ENCODE results near the gene MAP2K3.
"Not testable (repeated sequence)": the region's sequence is repeated elsewhere in the genome, so short reads cannot be mapped to it uniquely, and the experiment has no call there.

MAP2K3 gene

GRCh38 chr17:21303441-21304065 is 19.0 kb downstream of the MAP2K3 start:
- no peaks in the 10 kb centered on the region for H3K9me2 ChIP-seq (ENCODE audit: low read depth, low read length)
- no peaks in the 10 kb centered on the region for H3K27me3 ChIP-seq (ENCODE audit: insufficient read depth, low read length)
- no peak overlapping the region for H3K27ac ChIP-seq (ENCODE audit: low read depth, low read length, poor library complexity, severe bottlenecking)
- H3K4me1 ChIP-seq (ENCODE audit: insufficient read depth, low read length, severe bottlenecking): peaks cover 23% of the 10 kb centered on the region
- no peaks in the 10 kb centered on the region for H4K20me1 ChIP-seq (ENCODE audit: insufficient read depth, low read length)
- H3F3A ChIP-seq (ENCODE audit: insufficient read depth, low read length): no peaks in the 10 kb centered on the region
- H3K9me3 ChIP-seq (ENCODE audit: low read length): no peaks in the 10 kb centered on the region
- no peak overlapping the region for H3K4me2 ChIP-seq (ENCODE audit: low read length)
- H3K36me3 ChIP-seq (ENCODE audit: insufficient read depth, low read length): peaks cover 43% of the 10 kb centered on the region
- no peak overlapping the region for H2AFZ ChIP-seq (ENCODE audit: low read length)
- H3K9ac ChIP-seq (ENCODE audit: low read length): no peak overlapping the region
- no peak for TF ChIP-seq CTCF (IDR thresholded peaks at IDR 0.05; ENCODE audit: low read length)
- TF ChIP-seq EZH2 (IDR thresholded peaks at IDR 0.05; ENCODE audit: borderline replicate concordance, low read length): no peak
- H3K79me2 ChIP-seq (ENCODE audit: insufficient read depth, low read length): no peaks in the 10 kb centered on the region
- H3K4me3 ChIP-seq (ENCODE audit: low read depth, low read length, poor library complexity, severe bottlenecking): no peak overlapping the region

GRCh38 chr17:21304091-21304490 is 19.6 kb downstream of the MAP2K3 start:
- Histone ChIP-seq H3K27me3 (ENCODE audit: insufficient read depth, low read length) (no peaks in the 10 kb centered on the region), H3K4me2 (ENCODE audit: low read length) (no peak overlapping the region), H3K27ac (ENCODE audit: low read depth, low read length, poor library complexity, severe bottlenecking) (no peak overlapping the region), H3K79me2 (ENCODE audit: insufficient read depth, low read length) (no peaks in the 10 kb centered on the region), H4K20me1 (ENCODE audit: insufficient read depth, low read length) (no peaks in the 10 kb centered on the region), H3K9me2 (ENCODE audit: low read depth, low read length) (no peaks in the 10 kb centered on the region), H2AFZ (ENCODE audit: low read length) (no peak overlapping the region), H3F3A (ENCODE audit: insufficient read depth, low read length) (no peaks in the 10 kb centered on the region), H3K36me3 (ENCODE audit: insufficient read depth, low read length) (peaks cover 48% of the 10 kb centered on the region), H3K4me1 (ENCODE audit: insufficient read depth, low read length, severe bottlenecking) (peaks cover 17% of the 10 kb centered on the region), H3K9me3 (ENCODE audit: low read length) (no peaks in the 10 kb centered on the region), H3K4me3 (ENCODE audit: low read depth, low read length, poor library complexity, severe bottlenecking) (no peak overlapping the region), H3K9ac (ENCODE audit: low read length) (no peak overlapping the region)
- TF ChIP-seq EZH2 (IDR thresholded peaks at IDR 0.05; ENCODE audit: borderline replicate concordance, low read length) (no peak), CTCF (IDR thresholded peaks at IDR 0.05; ENCODE audit: low read length) (no peak)

- peaks cover 16% of the 10 kb centered on the region for H3K4me1 ChIP-seq (ENCODE audit: insufficient read depth, low read length, severe bottlenecking)
- not testable (repeated sequence) for H3K9me3 ChIP-seq (ENCODE audit: low read length)
Observed at GRCh38 chr17:21304551-21305151, 20.1 kb downstream of the MAP2K3 start.

GRCh38 chr17:21305431-21306180 is 21.1 kb downstream of the MAP2K3 start:
- not testable (repeated sequence) for H3K27me3 ChIP-seq (ENCODE audit: insufficient read depth, low read length); H3K79me2 ChIP-seq (ENCODE audit: insufficient read depth, low read length); H2AFZ ChIP-seq (ENCODE audit: low read length); H3K9me3 ChIP-seq (ENCODE audit: low read length); H3K4me2 ChIP-seq (ENCODE audit: low read length); H3K9me2 ChIP-seq (ENCODE audit: low read depth, low read length); H3F3A ChIP-seq (ENCODE audit: insufficient read depth, low read length); H3K4me3 ChIP-seq (ENCODE audit: low read depth, low read length, poor library complexity, severe bottlenecking); H3K27ac ChIP-seq (ENCODE audit: low read depth, low read length, poor library complexity, severe bottlenecking); H4K20me1 ChIP-seq (ENCODE audit: insufficient read depth, low read length); H3K9ac ChIP-seq (ENCODE audit: low read length)
- Histone ChIP-seq H3K36me3 (ENCODE audit: insufficient read depth, low read length) (peaks cover 51% of the 10 kb centered on the region), H3K4me1 (ENCODE audit: insufficient read depth, low read length, severe bottlenecking) (peaks cover 13% of the 10 kb centered on the region)

More at GRCh38 chr17:21304551-21305151, 20.1 kb downstream of the MAP2K3 start:
- H3K36me3 ChIP-seq (ENCODE audit: insufficient read depth, low read length): peaks cover 52% of the 10 kb centered on the region
- H3K4me3 ChIP-seq (ENCODE audit: low read depth, low read length, poor library complexity, severe bottlenecking); H3K4me2 ChIP-seq (ENCODE audit: low read length); H3K9ac ChIP-seq (ENCODE audit: low read length); H3K79me2 ChIP-seq (ENCODE audit: insufficient read depth, low read length); H2AFZ ChIP-seq (ENCODE audit: low read length); H3K9me2 ChIP-seq (ENCODE audit: low read depth, low read length); H4K20me1 ChIP-seq (ENCODE audit: insufficient read depth, low read length); H3K27me3 ChIP-seq (ENCODE audit: insufficient read depth, low read length); H3K27ac ChIP-seq (ENCODE audit: low read depth, low read length, poor library complexity, severe bottlenecking); H3F3A ChIP-seq (ENCODE audit: insufficient read depth, low read length): not testable (repeated sequence)

- not testable (repeated sequence) for H3K27me3 ChIP-seq (ENCODE audit: insufficient read depth, low read length); H3K4me2 ChIP-seq (ENCODE audit: low read length); H4K20me1 ChIP-seq (ENCODE audit: insufficient read depth, low read length); H3K79me2 ChIP-seq (ENCODE audit: insufficient read depth, low read length); H3K9me2 ChIP-seq (ENCODE audit: low read depth, low read length); H2AFZ ChIP-seq (ENCODE audit: low read length); H3K9ac ChIP-seq (ENCODE audit: low read length); H3F3A ChIP-seq (ENCODE audit: insufficient read depth, low read length); H3K9me3 ChIP-seq (ENCODE audit: low read length); H3K27ac ChIP-seq (ENCODE audit: low read depth, low read length, poor library complexity, severe bottlenecking); H3K4me3 ChIP-seq (ENCODE audit: low read depth, low read length, poor library complexity, severe bottlenecking)
- peaks cover 15% of the 10 kb centered on the region for H3K4me1 ChIP-seq (ENCODE audit: insufficient read depth, low read length, severe bottlenecking)
- H3K36me3 ChIP-seq (ENCODE audit: insufficient read depth, low read length): peaks cover 44% of the 10 kb centered on the region
Observed at GRCh38 chr17:21306611-21307272, 22.2 kb downstream of the MAP2K3 start.

Measured in OCI-LY1 (cell line).